AG09319 (cell line): ENCODE data around the gene RASGRP4.

Source experiments
- DNase-seq: peaks from one replicate; pipeline ENCODE4 v3.0.0-alpha.2; 2010; ENCODE audit warnings: low read depth; ENCODE audit errors: extremely low read depth
- CTCF ChIP-seq: IDR thresholded peaks from 2 replicates; pipeline ENCODE4 v1.5.1; 2011; ENCODE audit warnings: low read depth, mild to moderate bottlenecking, inconsistent platforms, low read length, moderate library complexity

RASGRP4 gene

GRCh38 chr19:38384209-38385027 is 41.6 kb downstream of the RASGRP4 start:
- TF ChIP-seq CTCF = peak; percentile 18
- DNase-seq = no peak

DNA sequence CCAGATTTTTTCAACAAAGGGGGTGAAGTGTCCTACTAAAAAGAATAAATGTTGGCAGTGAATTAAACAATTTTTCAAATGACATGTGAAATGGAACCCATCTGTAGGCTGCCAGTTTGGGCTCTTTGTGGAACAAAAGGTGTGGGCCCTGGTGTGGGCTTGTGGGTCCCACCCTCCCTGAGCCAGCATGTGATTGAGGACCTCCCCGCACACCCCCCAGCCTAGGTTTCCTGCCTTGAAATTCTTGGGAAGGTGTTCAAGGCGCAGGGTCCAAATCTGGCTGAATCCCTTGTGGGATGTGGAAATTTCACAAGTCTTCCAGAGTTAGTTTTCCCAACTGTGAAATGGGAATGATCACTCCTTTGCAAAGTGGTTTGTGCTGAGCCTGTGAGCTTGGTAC is 42.3 kb downstream of the RASGRP4 start:
- DNase-seq = no peak
- TF ChIP-seq CTCF = no peak

GRCh38 chr19:38383184-38383583 is 42.8 kb downstream of the RASGRP4 start:
- no peak for TF ChIP-seq CTCF
- no peak for DNase-seq

DNA sequence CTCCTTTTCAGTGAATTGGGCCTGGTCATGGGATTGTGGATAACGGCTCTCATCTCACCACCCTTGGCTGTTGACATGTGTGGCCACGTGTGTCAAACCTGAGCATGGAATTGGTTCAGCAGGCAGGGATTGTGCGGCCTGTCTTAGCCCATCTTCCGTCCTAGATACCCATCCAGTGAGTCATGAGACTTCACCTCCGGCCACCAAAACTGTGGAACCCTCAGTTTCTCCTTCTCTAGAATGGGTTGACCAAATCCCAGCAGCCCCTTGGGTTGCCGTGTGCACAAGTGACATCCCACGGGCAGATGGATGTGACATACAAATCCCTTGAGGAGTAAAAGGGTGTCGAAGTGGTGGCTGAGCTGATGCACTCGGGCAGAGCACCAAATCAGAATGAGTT is 44.9 kb downstream of the RASGRP4 start:
- no peak for TF ChIP-seq CTCF
- no peak for DNase-seq

- DNase-seq = no peak
- no peak for TF ChIP-seq CTCF
These were observed 47.2 kb downstream of the RASGRP4 start for GRCh38 chr19:38378866-38379265.

- no peak for TF ChIP-seq CTCF
These were observed 49.0 kb downstream of the RASGRP4 start for GRCh38 chr19:38377052-38377451.

GRCh38 chr19:38376576-38376975 is 49.4 kb downstream of the RASGRP4 start:
- no peak for TF ChIP-seq CTCF
- DNase-seq = no peak

More at GRCh38 chr19:38377052-38377451, 49.0 kb downstream of the RASGRP4 start:
- no peak for DNase-seq
